Metanephros (tissue), 1 donor: Measurements from ENCODE around the gene CTBP1. TPM values are rescaled to one million over a fixed set of nuclear protein-coding genes. Genes with fewer than 3 reads are reported as not detected.

Source experiments
- total RNA-seq: library from RNA; depleted of rRNA; stranded (reverse); fragments of >200 nt; gene quantifications from one replicate; pipeline ENCODE4 v1.2.3, GENCODE V29; 2014

The CTBP1 gene
- total RNA-seq = 175 TPM

GRCh38 chr4:1248245-1249147, at the start of gene CTBP1:
Gene CTBP1, minus strand, starts transcription at chr4:1249130. Its CDS starts 7,799 bp downstream, at chr4:1241331.

GRCh38 chr4:1289207-1290164, 40.6 kb upstream of the CTBP1 start, which contains the start of gene MAEA:
Gene MAEA, plus strand, starts transcription at chr4:1289891. Its CDS starts 23 bp downstream, at chr4:1289914.

DNA sequence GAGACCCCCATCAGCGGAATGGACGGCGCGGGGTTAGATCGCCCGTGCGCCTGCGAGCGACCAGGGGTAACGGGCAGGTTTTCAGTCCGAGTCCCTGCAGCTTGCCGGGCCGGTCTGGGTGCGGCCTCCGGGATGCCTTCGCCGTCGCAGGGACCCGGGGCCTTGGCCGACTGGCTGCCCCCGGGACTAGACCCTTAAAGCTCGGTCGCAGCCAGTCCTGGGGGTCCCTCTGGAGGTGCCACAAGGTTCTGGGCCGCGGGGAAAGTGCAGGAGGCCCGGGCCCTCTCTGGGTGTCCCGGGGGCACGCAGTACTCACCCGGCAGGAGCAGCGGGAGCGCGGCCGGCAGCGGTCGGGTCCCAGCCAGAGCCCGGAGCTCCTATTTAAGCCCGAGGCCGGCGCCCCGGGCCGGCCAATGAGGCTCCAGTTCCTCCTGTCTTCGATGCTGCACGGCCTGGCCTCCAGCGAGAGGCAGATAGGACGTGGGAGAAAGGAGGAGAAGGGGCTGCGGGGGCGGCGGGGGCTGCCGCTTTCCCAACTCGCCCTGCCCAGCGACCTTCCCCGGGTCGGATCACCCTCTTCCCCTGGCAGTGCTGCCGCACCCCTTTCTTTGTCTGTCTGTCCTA, 76.6 kb downstream of the CTBP1 start, which contains the start of gene SPON2:
TSS of gene SPON2 (minus strand) at position 356 of the 624 bp plus-strand sequence.

Other genes starting within 250 kb of the CTBP1 start
- gene FGFRL1, start 237.5 kb downstream of the CTBP1 start, total RNA-seq = 59.1 TPM
- gene RNF212, start 135.6 kb downstream of the CTBP1 start, total RNA-seq = 9.6 TPM
- gene SPON2, start 76.5 kb downstream of the CTBP1 start, total RNA-seq = 49.7 TPM
- 99.0 TPM for gene MAEA, start 40.8 kb upstream of the CTBP1 start, total RNA-seq
- 14.5 TPM for gene UVSSA, start 98.1 kb upstream of the CTBP1 start, total RNA-seq
- gene NKX1-1, start 157.3 kb upstream of the CTBP1 start, total RNA-seq = not detected